NB4 (cell line): Measurements from ENCODE around the gene FRMD4B.
A peak's percentile ranks its signal among the peaks of the same experiment; 100 is the strongest.

ENCODE experiments used
- DNase-seq: peaks from one replicate; pipeline ENCODE4 v3.0.0; 2010; ENCODE audit warnings: low read depth
- H3K4me3 ChIP-seq: one replicate; pipeline ENCODE4 v1.5.1; 2011; ENCODE audit warnings: mild to moderate bottlenecking, low read depth, low read length, moderate library complexity
- MAX ChIP-seq: IDR thresholded peaks from 2 replicates; pipeline ENCODE4 v1.6.1; 2011; ENCODE audit warnings: low read depth, low read length
- MYC ChIP-seq: IDR thresholded peaks from 2 replicates; pipeline ENCODE4 v1.6.1; 2011; ENCODE audit warnings: low read depth, low read length
- POLR2A ChIP-seq: IDR thresholded peaks from 2 replicates; pipeline ENCODE4 v1.6.1; 2011; ENCODE audit warnings: mild to moderate bottlenecking; ENCODE audit not compliant: insufficient read length; ENCODE audit errors: extremely low read depth
- TF ChIP-seq, protein P1 (sequence below): IDR thresholded peaks from one replicate; pipeline ENCODE4 v1.5.1; 2012; ENCODE audit warnings: low read depth, low read length

The FRMD4B gene

DNA sequence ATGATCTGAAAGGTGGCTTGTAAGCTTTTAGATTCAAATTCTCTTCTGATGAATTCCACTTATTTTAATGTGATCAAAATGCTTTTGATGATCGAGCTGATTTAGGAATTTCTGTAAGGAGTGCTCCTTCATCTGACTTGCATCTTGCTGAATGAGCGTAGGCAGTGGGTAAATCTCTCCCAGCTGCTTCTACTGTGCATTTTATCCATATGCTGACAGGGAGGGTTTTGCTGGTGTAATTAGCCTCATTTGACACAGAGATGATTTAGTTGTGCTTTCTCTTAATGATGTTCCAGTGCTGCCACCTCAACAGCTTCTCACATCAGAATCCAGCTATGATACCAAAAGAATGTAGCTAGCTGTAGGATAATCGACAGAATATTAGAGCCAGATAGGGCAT lies 259.7 kb downstream of the FRMD4B start:
- H3K4me3 ChIP-seq = no peak overlapping the region
- DNase-seq = no peak
- TF ChIP-seq POLR2A (no peak), MAX (no peak), MYC (no peak)
- TF ChIP-seq, protein P1, sequence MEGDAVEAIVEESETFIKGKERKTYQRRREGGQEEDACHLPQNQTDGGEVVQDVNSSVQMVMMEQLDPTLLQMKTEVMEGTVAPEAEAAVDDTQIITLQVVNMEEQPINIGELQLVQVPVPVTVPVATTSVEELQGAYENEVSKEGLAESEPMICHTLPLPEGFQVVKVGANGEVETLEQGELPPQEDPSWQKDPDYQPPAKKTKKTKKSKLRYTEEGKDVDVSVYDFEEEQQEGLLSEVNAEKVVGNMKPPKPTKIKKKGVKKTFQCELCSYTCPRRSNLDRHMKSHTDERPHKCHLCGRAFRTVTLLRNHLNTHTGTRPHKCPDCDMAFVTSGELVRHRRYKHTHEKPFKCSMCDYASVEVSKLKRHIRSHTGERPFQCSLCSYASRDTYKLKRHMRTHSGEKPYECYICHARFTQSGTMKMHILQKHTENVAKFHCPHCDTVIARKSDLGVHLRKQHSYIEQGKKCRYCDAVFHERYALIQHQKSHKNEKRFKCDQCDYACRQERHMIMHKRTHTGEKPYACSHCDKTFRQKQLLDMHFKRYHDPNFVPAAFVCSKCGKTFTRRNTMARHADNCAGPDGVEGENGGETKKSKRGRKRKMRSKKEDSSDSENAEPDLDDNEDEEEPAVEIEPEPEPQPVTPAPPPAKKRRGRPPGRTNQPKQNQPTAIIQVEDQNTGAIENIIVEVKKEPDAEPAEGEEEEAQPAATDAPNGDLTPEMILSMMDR = no peak

- TF ChIP-seq, protein P1 = no peak
- TF ChIP-seq MAX (no peak), MYC (no peak), POLR2A (no peak)
- no peak within 1 kb of the TSS for H3K4me3 ChIP-seq
- no peak for DNase-seq
Observed at GRCh38 chr3:69122403-69122802, 263.5 kb downstream of the FRMD4B start, which contains the start of gene LMOD3. Gene LMOD3, minus strand, starts transcription at chr3:69122595. Its CDS starts 209 bp downstream, at chr3:69122386.

DNA sequence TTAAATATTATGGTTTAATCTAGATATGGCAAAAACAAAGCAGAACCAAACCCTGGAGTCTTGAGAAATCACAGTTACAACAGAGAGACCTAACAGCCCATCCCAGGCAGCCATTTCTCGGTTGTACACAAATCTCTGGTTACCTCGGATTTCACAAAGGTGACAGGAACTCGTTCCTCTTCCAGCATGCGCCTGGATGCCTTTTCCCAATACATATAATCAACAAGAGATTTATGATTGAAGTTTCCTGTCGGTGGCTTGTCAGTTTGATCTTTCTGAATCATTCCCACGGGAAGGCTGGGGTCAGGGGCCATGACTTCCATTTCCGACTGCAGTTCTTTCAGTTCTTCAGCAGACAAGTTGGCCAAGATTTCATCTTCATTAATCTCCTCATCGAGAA lies 263.9 kb downstream of the FRMD4B start:
- no peak for DNase-seq
- no peak overlapping the region for H3K4me3 ChIP-seq
- no peak for TF ChIP-seq MYC
- no peak for TF ChIP-seq MAX

GRCh38 chr3:69121513-69121912 lies 264.4 kb downstream of the FRMD4B start:
- no peak overlapping the region for H3K4me3 ChIP-seq
- DNase-seq = no peak
- TF ChIP-seq MAX = no peak
- no peak for TF ChIP-seq POLR2A
- TF ChIP-seq MYC = no peak
- TF ChIP-seq, protein P1 = no peak

GRCh38 chr3:69120879-69121464 lies 264.9 kb downstream of the FRMD4B start:
- TF ChIP-seq MAX (no peak), MYC (0 out of 2 replicates have a peak, but pooled peaks have one; percentile 16), POLR2A (no peak)
- TF ChIP-seq, protein P1 = peak; percentile 90
- DNase-seq = peak; percentile 80
- H3K4me3 ChIP-seq = no peak overlapping the region
